Cardiac muscle cell (in vitro differentiated cells and primary cell): ENCODE results near the gene LENG8. TPM values are rescaled to one million over a fixed set of nuclear protein-coding genes. Genes with fewer than 3 reads are reported as not detected.

ENCODE experiments used
- DNase-seq, 2 donors: peaks; one replicate each; pipeline versions ENCODE4 v3.0.0 to v3.0.0-alpha.2; 2010 to 2017; ENCODE audit warnings: low read depth in 1 of 2, low spot score in 1 of 2
- H3K27ac ChIP-seq: fragments of 200-600 bp; sonication (generic); 2 replicates; pipeline ENCODE4 v1.5.1; 2016
- H3K27me3 ChIP-seq: fragments of 200-600 bp; sonication (generic); 2 replicates; pipeline ENCODE4 v1.6.0; 2016; ENCODE audit warnings: control low read depth
- H3K36me3 ChIP-seq: fragments of 200-600 bp; sonication (generic); 2 replicates; pipeline ENCODE4 v1.5.1; 2016; ENCODE audit warnings: control low read depth
- H3K4me1 ChIP-seq: fragments of 200-600 bp; sonication (generic); 2 replicates; pipeline ENCODE4 v1.8.1; 2017; ENCODE audit warnings: low read depth, mild to moderate bottlenecking, mixed run types
- H3K4me3 ChIP-seq: fragments of 200-600 bp; sonication (generic); 2 replicates; pipeline ENCODE4 v1.5.1; 2016; ENCODE audit warnings: mild to moderate bottlenecking
- H3K9me3 ChIP-seq: fragments of 200-600 bp; sonication (generic); 2 replicates; pipeline ENCODE4 v1.5.1; 2017; ENCODE audit warnings: low read depth, mild to moderate bottlenecking, control low read depth
- polyA plus RNA-seq: library from polyadenylated mRNA; unstranded; fragments of >200 nt; fragmentation: Nextera tagmentation; extraction: Ambion mirVana; gene quantifications from 2 replicates; pipeline ENCODE4 v1.2.1, GENCODE V29; 2016
- total RNA-seq: library from RNA; depleted of rRNA; stranded (reverse); fragments of >200 nt; gene quantifications from 2 replicates; pipeline ENCODE4 v1.2.3, GENCODE V29; 2016
- TF ChIP-seq, protein P1 (sequence below): IDR thresholded peaks from 2 replicates; pipeline ENCODE4 v1.5.1; 2012; ENCODE audit warnings: low read depth, mild to moderate bottlenecking, low read length

LENG8 gene
- total and polyA plus RNA-seq, 2 experiments from 2014 or later, result 78.4 to 171 TPM

DNA sequence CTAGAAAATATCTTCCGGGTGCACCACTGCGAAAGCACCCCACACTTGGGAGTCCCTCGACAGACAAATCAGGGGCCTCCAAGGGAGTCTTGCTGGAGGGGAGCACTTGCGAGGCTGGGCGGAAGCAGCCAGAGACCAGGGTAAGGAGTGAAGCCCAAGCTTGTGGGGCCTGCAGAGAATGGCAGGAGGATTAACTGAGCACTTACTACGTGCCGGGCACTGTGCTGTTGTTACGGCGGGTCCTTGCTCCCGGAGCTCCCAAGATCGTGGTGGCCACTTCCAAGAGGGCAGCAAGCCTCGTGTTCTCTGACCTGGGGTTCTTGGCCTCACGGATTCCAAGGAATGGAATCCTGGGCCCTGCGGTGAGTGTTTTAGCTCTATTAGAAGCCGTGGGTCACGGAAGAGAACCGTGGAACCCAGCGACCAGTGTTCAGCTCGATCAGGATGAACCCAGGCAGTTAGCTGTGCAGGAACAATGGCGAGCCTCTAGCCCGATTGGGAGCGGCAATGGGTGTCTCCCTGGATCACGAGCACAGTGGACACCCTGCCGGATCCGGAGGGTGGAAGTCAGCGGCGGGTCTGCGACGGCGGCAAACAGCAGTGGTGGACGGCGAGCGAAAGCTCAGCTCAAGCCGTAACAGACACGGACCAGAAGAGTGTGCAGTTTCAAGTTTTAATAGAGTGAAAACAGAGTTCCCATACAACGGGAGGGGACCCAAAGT lies 24.2 kb upstream of the LENG8 start:
- TF ChIP-seq, protein P1, sequence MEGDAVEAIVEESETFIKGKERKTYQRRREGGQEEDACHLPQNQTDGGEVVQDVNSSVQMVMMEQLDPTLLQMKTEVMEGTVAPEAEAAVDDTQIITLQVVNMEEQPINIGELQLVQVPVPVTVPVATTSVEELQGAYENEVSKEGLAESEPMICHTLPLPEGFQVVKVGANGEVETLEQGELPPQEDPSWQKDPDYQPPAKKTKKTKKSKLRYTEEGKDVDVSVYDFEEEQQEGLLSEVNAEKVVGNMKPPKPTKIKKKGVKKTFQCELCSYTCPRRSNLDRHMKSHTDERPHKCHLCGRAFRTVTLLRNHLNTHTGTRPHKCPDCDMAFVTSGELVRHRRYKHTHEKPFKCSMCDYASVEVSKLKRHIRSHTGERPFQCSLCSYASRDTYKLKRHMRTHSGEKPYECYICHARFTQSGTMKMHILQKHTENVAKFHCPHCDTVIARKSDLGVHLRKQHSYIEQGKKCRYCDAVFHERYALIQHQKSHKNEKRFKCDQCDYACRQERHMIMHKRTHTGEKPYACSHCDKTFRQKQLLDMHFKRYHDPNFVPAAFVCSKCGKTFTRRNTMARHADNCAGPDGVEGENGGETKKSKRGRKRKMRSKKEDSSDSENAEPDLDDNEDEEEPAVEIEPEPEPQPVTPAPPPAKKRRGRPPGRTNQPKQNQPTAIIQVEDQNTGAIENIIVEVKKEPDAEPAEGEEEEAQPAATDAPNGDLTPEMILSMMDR, result no peak
- H3K27me3 ChIP-seq, result peaks cover 41% of the 10 kb centered on the region
- no peaks in the 10 kb centered on the region for H3K9me3 ChIP-seq
- H3K36me3 ChIP-seq, result no peaks in the 10 kb centered on the region
- DNase-seq, result no peak
- no peaks in the 10 kb centered on the region for H3K4me1 ChIP-seq
- H3K27ac ChIP-seq, result no peak overlapping the region
- H3K4me3 ChIP-seq, result no peak overlapping the region

DNA sequence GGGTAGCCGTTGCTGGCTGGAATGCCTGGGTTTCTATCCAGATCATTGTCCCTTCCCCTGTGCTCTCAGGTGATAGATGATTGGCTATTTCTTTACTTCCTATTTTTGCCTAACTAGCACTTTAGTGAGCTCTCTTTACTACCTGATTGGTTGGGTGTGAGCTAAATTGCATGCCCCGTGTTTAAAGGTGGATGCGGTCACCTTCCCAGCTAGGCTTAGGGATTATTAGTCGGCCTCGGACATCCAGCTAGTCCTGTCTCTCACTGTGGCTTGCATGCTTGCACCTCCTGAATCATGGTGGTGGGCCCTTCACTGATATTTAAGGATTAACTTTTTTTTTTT lies 23.6 kb upstream of the LENG8 start:
- no peak overlapping the region for H3K4me3 ChIP-seq
- DNase-seq, result no peak
- no peaks in the 10 kb centered on the region for H3K4me1 ChIP-seq
- H3K27ac ChIP-seq, result no peak overlapping the region
- no peaks in the 10 kb centered on the region for H3K9me3 ChIP-seq
- no peaks in the 10 kb centered on the region for H3K36me3 ChIP-seq
- H3K27me3 ChIP-seq, result peaks cover 36% of the 10 kb centered on the region
- TF ChIP-seq, protein P1, result no peak

DNA sequence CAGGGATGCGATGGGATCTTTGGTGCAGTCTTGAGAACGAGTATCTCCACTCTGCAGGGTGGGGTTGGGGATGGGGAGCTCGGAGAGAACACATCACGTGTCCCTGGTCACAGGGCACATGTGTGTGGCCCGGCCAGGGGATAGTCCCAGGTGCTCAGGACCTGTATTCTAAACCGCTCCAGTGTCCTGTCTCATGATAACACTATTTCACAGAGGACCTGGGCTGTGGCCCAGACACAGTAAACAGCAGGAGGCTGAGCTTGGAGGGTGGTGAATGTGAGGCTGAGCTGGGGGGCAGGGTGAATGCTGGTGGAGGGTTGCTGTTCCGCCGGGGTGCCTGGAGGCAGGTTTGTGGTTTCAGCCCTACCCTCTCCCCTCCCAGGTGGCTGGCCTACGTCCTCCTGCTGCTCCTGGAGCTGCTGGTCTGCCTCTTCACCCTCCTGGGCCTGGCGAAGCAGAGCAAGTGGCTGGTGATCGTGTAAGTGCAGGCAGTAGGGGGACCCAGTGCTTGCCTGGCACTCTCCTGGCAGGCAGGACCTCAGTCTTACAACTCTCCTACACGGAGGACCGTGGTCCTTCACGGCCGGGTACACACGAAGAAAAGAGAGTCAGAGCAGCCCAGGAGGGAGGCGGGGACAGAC lies 22.6 kb upstream of the LENG8 start:
- Histone ChIP-seq H3K4me1 (no peaks in the 10 kb centered on the region), H3K27ac (no peak overlapping the region), H3K4me3 (no peak overlapping the region), H3K9me3 (no peaks in the 10 kb centered on the region), H3K27me3 (peaks cover 25% of the 10 kb centered on the region), H3K36me3 (no peaks in the 10 kb centered on the region)
- TF ChIP-seq, protein P1, result no peak
- no peak for DNase-seq

DNA sequence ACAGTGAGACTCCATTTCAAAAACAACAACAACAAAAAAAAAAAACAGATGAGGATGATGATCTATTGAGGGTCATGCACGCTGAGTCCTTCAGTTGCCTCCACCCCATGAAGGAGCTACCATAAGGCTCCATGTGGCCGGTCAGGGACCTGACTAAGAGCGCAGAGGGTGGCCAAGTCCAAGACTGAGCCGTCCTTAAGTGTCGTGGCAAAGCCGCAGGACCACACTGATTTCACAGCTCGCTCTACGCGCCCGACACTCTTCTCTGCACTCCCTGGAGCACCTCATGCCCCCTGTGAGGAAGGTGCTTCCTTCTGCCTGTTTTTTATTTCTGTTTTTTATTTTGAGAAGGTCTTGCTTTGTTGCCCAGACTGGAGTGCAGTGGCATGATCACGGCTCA lies 21.4 kb upstream of the LENG8 start:
- H3K36me3 ChIP-seq, result no peaks in the 10 kb centered on the region
- DNase-seq, result no peak
- H3K4me1 ChIP-seq, result no peaks in the 10 kb centered on the region
- H3K27me3 ChIP-seq, result peaks cover 14% of the 10 kb centered on the region
- TF ChIP-seq, protein P1, result no peak
- no peak overlapping the region for H3K27ac ChIP-seq
- H3K4me3 ChIP-seq, result no peak overlapping the region
- H3K9me3 ChIP-seq, result no peaks in the 10 kb centered on the region

DNA sequence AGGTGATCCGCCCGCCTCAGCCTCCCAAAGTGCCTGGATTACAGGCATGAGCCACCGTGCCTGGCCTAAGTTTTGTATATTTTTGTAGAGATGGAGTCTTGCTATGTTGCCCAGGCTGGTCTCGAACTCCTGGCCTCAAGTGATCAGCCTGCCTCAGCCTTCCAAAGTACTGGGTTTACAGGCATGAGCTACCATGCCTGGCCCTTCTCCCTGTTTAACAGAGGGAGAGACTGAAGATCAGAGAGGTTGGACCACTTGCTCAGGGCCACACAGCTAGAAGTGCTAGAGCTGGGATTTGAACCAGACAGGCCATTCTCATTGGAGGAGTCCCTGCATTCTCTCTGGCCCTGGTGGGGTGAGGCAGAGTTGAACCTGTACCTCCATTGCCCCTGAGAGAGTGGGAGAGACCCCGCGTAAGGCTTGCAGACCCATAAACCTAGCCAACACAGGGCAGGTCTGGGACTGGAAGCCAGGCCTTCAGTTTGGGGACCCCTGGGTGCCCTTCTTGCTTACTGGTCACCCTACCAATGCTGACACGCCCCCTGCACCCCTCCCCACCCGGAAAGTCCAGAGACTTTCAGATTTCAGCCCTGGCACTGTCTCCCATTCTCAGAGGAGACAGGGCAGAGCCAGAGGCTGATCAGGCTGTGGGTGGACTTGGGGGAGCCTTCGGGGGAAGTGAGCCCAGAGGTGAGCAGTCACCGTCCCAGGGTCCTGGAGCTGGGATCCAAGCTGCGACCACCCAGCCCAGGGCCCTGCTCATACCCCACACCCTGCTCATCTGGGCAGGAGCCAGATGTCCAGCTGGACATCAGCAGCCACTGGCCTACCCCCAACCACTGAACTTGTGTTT lies 20.4 kb upstream of the LENG8 start:
- H3K36me3 ChIP-seq, result no peaks in the 10 kb centered on the region
- H3K9me3 ChIP-seq, result no peaks in the 10 kb centered on the region
- H3K27ac ChIP-seq, result no peak overlapping the region
- TF ChIP-seq, protein P1, result no peak
- no peaks in the 10 kb centered on the region for H3K4me1 ChIP-seq
- no peak overlapping the region for H3K4me3 ChIP-seq
- no peak for DNase-seq
- peaks cover 11% of the 10 kb centered on the region for H3K27me3 ChIP-seq
